H1 (cell line): ENCODE measurements around the gene GDPD3. TPM values are rescaled to one million over a fixed set of nuclear protein-coding genes. Genes with fewer than 3 reads are reported as not detected.

ENCODE experiments used
- CTCF ChIA-PET: fragments of 300-600 bp; sonication (Branson Sonifier 250); formaldehyde crosslinking; loops from one replicate; lab custom pipeline; 2021; ENCODE audit not compliant: partially characterized antibody; lab: Charles Lee
- POLR2A ChIA-PET: fragments of 300-600 bp; sonication (Branson Sonifier 250); formaldehyde crosslinking; loops from one replicate; lab custom pipeline; 2021; ENCODE audit warnings: inconsistent platforms; ENCODE audit not compliant: partially characterized antibody; lab: Charles Lee
- DNase-seq, 2 experiments: peaks; one replicate each; pipeline versions ENCODE4 v3.0.0 to v3.0.0-alpha.2; 2010 to 2022; ENCODE audit warnings: low spot score in 2 of 2, low read depth in 1 of 2, mixed read lengths in 1 of 2
- FAIRE-seq: peaks from 2 replicates; lab custom pipeline; 2011; peaks lifted over from hg19 to GRCh38; lab: Jason Lieb, UNC
- H2AFZ ChIP-seq: 2 replicates; pipeline ENCODE4 v1.8.1; 2012; ENCODE audit warnings: low read length, inconsistent platforms
- H2AK5ac ChIP-seq: 2 replicates; pipeline ENCODE4 v1.6.1; 2013; ENCODE audit warnings: low read depth, low read length
- H2BK120ac ChIP-seq: replicated peaks from 2 replicates; pipeline ENCODE3; 2013; ENCODE audit warnings: low read depth, low read length, inconsistent platforms
- H2BK12ac ChIP-seq: 2 replicates; pipeline ENCODE4 v1.6.1; 2013; ENCODE audit warnings: low read depth, low read length
- H2BK15ac ChIP-seq: 2 replicates; pipeline ENCODE4 v1.6.1; 2013; ENCODE audit warnings: low read length
- H2BK20ac ChIP-seq: 2 replicates; pipeline ENCODE4 v1.6.1; 2013; ENCODE audit warnings: low read length
- H2BK5ac ChIP-seq: 2 replicates; pipeline ENCODE4 v1.6.1; 2013; ENCODE audit warnings: low read depth, low read length
- H3K14ac ChIP-seq: 2 replicates; pipeline ENCODE4 v1.6.1; 2013; ENCODE audit warnings: inconsistent platforms; ENCODE audit not compliant: insufficient read length
- H3K18ac ChIP-seq: 2 replicates; pipeline ENCODE4 v1.6.1; 2013; ENCODE audit warnings: low read length; ENCODE audit errors: extremely low read depth
- H3K23ac ChIP-seq: 2 replicates; pipeline ENCODE4 v1.6.1; 2013; ENCODE audit warnings: inconsistent platforms; ENCODE audit not compliant: insufficient read length
- H3K23me2 ChIP-seq: 2 replicates; pipeline ENCODE4 v1.6.1; 2013; ENCODE audit warnings: low read depth, low read length
- H3K27ac ChIP-seq: 2 replicates; pipeline ENCODE4 v1.6.1; 2011; ENCODE audit warnings: low read depth, low read length, inconsistent platforms
- H3K27me3 ChIP-seq, 4 experiments: replicated peaks in 1 of 4; 1 replicate in 1 of 4; 2 replicates in 3 of 4; pipeline versions ENCODE4 v1.6.1 to v1.8.1; 2011 to 2013; ENCODE audit warnings: low read length in 3 of 4, mild to moderate bottlenecking in 3 of 4, inconsistent platforms in 2 of 4, mixed read lengths in 2 of 4, moderate library complexity in 1 of 4; ENCODE audit not compliant: control insufficient read depth in 3 of 4, insufficient read depth in 3 of 4; ENCODE audit errors: extremely low read depth in 1 of 4
- H3K36me3 ChIP-seq, 4 experiments: 2 replicates each; pipeline versions ENCODE4 v1.6.1 to v1.8.1; 2011 to 2013; ENCODE audit warnings: mild to moderate bottlenecking in 4 of 4, low read length in 3 of 4, moderate library complexity in 2 of 4, control low read depth in 1 of 4, inconsistent platforms in 1 of 4; ENCODE audit not compliant: insufficient read depth in 4 of 4, control insufficient read depth in 2 of 4
- H3K4ac ChIP-seq: replicated peaks from 2 replicates; pipeline ENCODE3; 2013; ENCODE audit warnings: low read length, low read depth, mixed read lengths, inconsistent platforms; ENCODE audit not compliant: insufficient read length
- H3K4me1 ChIP-seq, 4 experiments: replicated peaks in 1 of 4; 1 replicate in 1 of 4; 2 replicates in 3 of 4; pipeline versions ENCODE4 v1.6.1 to v1.8.1; 2011 to 2013; ENCODE audit warnings: low read length in 3 of 4, inconsistent platforms in 2 of 4, mixed read lengths in 1 of 4; ENCODE audit not compliant: insufficient read depth in 4 of 4, control insufficient read depth in 3 of 4
- H3K4me2 ChIP-seq, 2 experiments: 2 replicates each; pipeline versions ENCODE4 v1.6.1 to v1.8.1; 2011 to 2013; ENCODE audit warnings: low read depth in 2 of 2, low read length in 2 of 2, control low read depth in 1 of 2, inconsistent platforms in 1 of 2, mild to moderate bottlenecking in 1 of 2; ENCODE audit not compliant: insufficient read depth in 1 of 2
- H3K4me3 ChIP-seq, 4 experiments: fragments of 200-600, 300-600 bp in 1 of 4; sonication (generic), shearing (Covaris generic), sonication (Bioruptor Twin) in 1 of 4; 2 replicates each; pipeline versions ENCODE4 v1.5.1 to v1.8.1; 2011 to 2016; ENCODE audit warnings: low read length in 4 of 4, low read depth in 3 of 4, control low read depth in 2 of 4, inconsistent platforms in 2 of 4, mild to moderate bottlenecking in 2 of 4, mixed read lengths in 1 of 4, moderate library complexity in 1 of 4; ENCODE audit not compliant: insufficient read depth in 2 of 4; ENCODE audit errors: extremely low read depth in 1 of 4
- H3K56ac ChIP-seq: replicated peaks from 2 replicates; pipeline ENCODE3; 2013; ENCODE audit warnings: low read depth, mild to moderate bottlenecking, mixed read lengths, low read length, inconsistent platforms; ENCODE audit not compliant: insufficient read length
- H3K79me1 ChIP-seq: 2 replicates; pipeline ENCODE4 v1.6.1; 2013; ENCODE audit warnings: low read depth, low read length, control low read depth
- H3K79me2 ChIP-seq, 2 experiments: 2 replicates each; pipeline versions ENCODE4 v1.6.1 to v1.8.1; 2012 to 2013; ENCODE audit warnings: low read length in 2 of 2, mild to moderate bottlenecking in 2 of 2, inconsistent platforms in 1 of 2; ENCODE audit not compliant: insufficient read depth in 2 of 2, control insufficient read depth in 1 of 2
- H3K9ac ChIP-seq, 4 experiments: replicated peaks in 1 of 4; 1 replicate in 1 of 4; 2 replicates in 3 of 4; pipeline versions ENCODE4 v1.6.1 to v1.8.1; 2011 to 2013; ENCODE audit warnings: low read depth in 3 of 4, low read length in 3 of 4, control low read depth in 2 of 4, mild to moderate bottlenecking in 2 of 4, moderate library complexity in 2 of 4, inconsistent platforms in 1 of 4; ENCODE audit errors: extremely low read depth in 1 of 4
- H3K9me3 ChIP-seq, 2 experiments: 2 replicates each; pipeline versions ENCODE4 v1.6.1 to v1.8.1; 2012 to 2013; ENCODE audit warnings: mild to moderate bottlenecking in 2 of 2, moderate library complexity in 2 of 2, control low read depth in 1 of 2, inconsistent platforms in 1 of 2, low read depth in 1 of 2, low read length in 1 of 2, mixed read lengths in 1 of 2; ENCODE audit not compliant: insufficient read depth in 2 of 2
- H4K20me1 ChIP-seq, 2 experiments: replicated peaks in 1 of 2; 2 replicates each; pipeline versions ENCODE3 to v1.8.1; 2011 to 2013; ENCODE audit warnings: inconsistent platforms in 2 of 2, low read length in 2 of 2, mild to moderate bottlenecking in 1 of 2; ENCODE audit not compliant: insufficient read depth in 2 of 2, control insufficient read depth in 1 of 2
- H4K5ac ChIP-seq: 2 replicates; pipeline ENCODE4 v1.6.1; 2013; ENCODE audit warnings: low read length, low read depth, mixed read lengths, inconsistent platforms; ENCODE audit not compliant: insufficient read length
- H4K8ac ChIP-seq: 2 replicates; pipeline ENCODE4 v1.8.0; 2013; ENCODE audit warnings: mild to moderate bottlenecking, moderate library complexity, low read length, inconsistent platforms; ENCODE audit not compliant: insufficient read depth; ENCODE audit errors: extremely low read depth
- H4K91ac ChIP-seq: replicated peaks from 2 replicates; pipeline ENCODE3; 2013; ENCODE audit warnings: low read length, mixed read lengths, inconsistent platforms; ENCODE audit not compliant: insufficient read length
- ASH2L ChIP-seq: fragments of 200-600, 300-600 bp; sonication (generic); IDR thresholded peaks from one replicate; pipeline ENCODE4 v1.7.1; 2017; ENCODE audit warnings: low read length
- BRCA1 ChIP-seq: IDR thresholded peaks from 2 replicates; pipeline ENCODE4 v1.6.1; 2012; ENCODE audit warnings: low read depth, low read length, improper control_type of control experiment
- EP300 ChIP-seq, 2 experiments: IDR thresholded peaks; 1 replicate in 1 of 2; 2 replicates in 1 of 2; pipeline ENCODE4 v1.6.1; 2011 to 2012; ENCODE audit warnings: low read depth in 2 of 2, low read length in 2 of 2, mild to moderate bottlenecking in 2 of 2, borderline replicate concordance in 1 of 2, inconsistent platforms in 1 of 2, moderate library complexity in 1 of 2
- EZH2 ChIP-seq: fragments of 200-600 bp; sonication (generic); IDR thresholded peaks from 2 replicates; pipeline ENCODE4 v1.7.1; 2012; ENCODE audit warnings: low read depth, mild to moderate bottlenecking, moderate library complexity, low read length, inconsistent platforms; ENCODE audit not compliant: severe bottlenecking
- HDAC6 ChIP-seq: IDR thresholded peaks from one replicate; pipeline ENCODE4 v1.7.1; 2012; ENCODE audit warnings: low read depth, mild to moderate bottlenecking, inconsistent platforms, low read length, moderate library complexity
- JUN ChIP-seq: IDR thresholded peaks from 2 replicates; pipeline ENCODE4 v1.6.1; 2011; ENCODE audit warnings: low read depth, mild to moderate bottlenecking, improper control_type of control experiment, low read length
- KDM5A ChIP-seq: fragments of 200-600 bp; IDR thresholded peaks from 2 replicates; pipeline ENCODE4 v1.7.1; 2012; ENCODE audit warnings: mild to moderate bottlenecking, low read length, inconsistent platforms, mixed read lengths
- SAP30 ChIP-seq: fragments of 300-600 bp; sonication (generic); IDR thresholded peaks from 2 replicates; pipeline ENCODE4 v1.7.1; 2012; ENCODE audit warnings: low read length, moderate library complexity, mild to moderate bottlenecking, inconsistent platforms; ENCODE audit not compliant: insufficient read depth, insufficient replicate concordance
- WGBS, 2 experiments: shearing (Covaris generic) in 1 of 2; methylation state at CpG; one replicate each; pipeline versions ENCODE4 v1.1.6 to v1.1.7; 2013 to 2015; ENCODE audit warnings: low lambda C conversion rate in 2 of 2, mixed read lengths in 2 of 2, inconsistent platforms in 1 of 2, low coverage in 1 of 2, missing lambda C conversion rate in 1 of 2; ENCODE audit not compliant: insufficient replicate concordance in 2 of 2, insufficient coverage in 1 of 2, insufficient read length in 1 of 2; ENCODE audit errors: extremely low coverage in 1 of 2, missing lambda C conversion rate in 1 of 2; 5-methylcytosine and 5-hydroxymethylcytosine counted together
- polyA plus RNA-seq, 7 experiments: library from polyadenylated mRNA; depleted of rRNA in 3 of 7; stranded (reverse) in 5 of 7; unstranded in 2 of 7; fragments of >200 nt in 5 of 7; fragments of 200-250 nt in 2 of 7; gene quantifications; 1 replicate in 5 of 7; 2 replicates in 1 of 7; 4 replicates in 1 of 7; pipeline versions ENCODE4 v1.2.1 to v1.2.3, GENCODE V29; 2011 to 2013; ENCODE audit warnings: missing spikeins in 2 of 7, mixed read lengths in 2 of 7
- total RNA-seq: library from RNA; stranded (reverse); fragmentation: NEBNext Ultra II Directional; extraction: Animal tissue kit (Norgen Biotek cat#: 25700); gene quantifications from 2 replicates; pipeline ENCODE4 v1.2.1, GENCODE V29; 2021

Gene GDPD3
- total and polyA plus RNA-seq, 2 of the 8 experiments (the other 6 are each of a cell fraction or from before 2014, with no cell fraction given), result 0.20 TPM; not detected in 1

DNA sequence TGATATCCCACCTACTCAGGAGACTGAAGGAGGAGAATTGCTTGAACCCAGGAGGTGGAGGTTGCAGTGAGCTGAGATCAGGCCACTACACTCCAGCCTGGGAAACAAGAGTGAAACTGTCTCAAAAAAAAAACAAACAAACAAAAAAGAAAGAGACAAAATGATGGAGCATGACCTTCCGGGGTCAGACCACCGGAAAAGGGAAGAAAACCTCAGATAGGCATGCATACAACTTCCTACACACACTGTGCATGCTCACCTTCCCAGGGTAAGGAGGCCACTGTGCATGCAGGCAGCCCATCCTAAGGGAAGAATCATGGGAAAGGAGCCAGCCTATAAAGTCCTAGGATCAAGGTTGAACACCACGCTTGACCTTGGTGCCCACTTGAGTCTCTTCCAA is 19.3 kb upstream of the GDPD3 start:
- FAIRE-seq, result no peak
- no peak overlapping the region for H3K18ac ChIP-seq
- no peak for TF ChIP-seq EZH2
- no peak for TF ChIP-seq ASH2L
- no peak for TF ChIP-seq HDAC6
- no peak for TF ChIP-seq SAP30
- no peak for TF ChIP-seq EP300 (IDR thresholded peaks at IDR 0.05; ENCODE audit: borderline replicate concordance in 1 of 2, low read depth in 2 of 2, low read length in 2 of 2)
- no peak for TF ChIP-seq JUN
- no peak for TF ChIP-seq BRCA1
- no peak for TF ChIP-seq KDM5A
- H2BK20ac ChIP-seq, result no peak overlapping the region
- no peak overlapping the region for H3K9ac ChIP-seq
- no peak overlapping the region for H2BK120ac ChIP-seq
- no peaks in the 10 kb centered on the region for H4K20me1 ChIP-seq
- no peaks in the 10 kb centered on the region for H3K79me2 ChIP-seq
- H3K23me2 ChIP-seq, result no peaks in the 10 kb centered on the region
- H3K27me3 ChIP-seq, result no peaks in the 10 kb centered on the region; a peak in 2 of 7 replicates
- no peak for DNase-seq
- H3K27ac ChIP-seq, result no peak overlapping the region
- ChIA-PET CTCF (no interaction called here), POLR2A (interaction anchor here (0.7 kb wide), 1 partner anchor 10 kb away, joined by 3 read pairs; no protein-coding TSS in a partner anchor)
- no peaks in the 10 kb centered on the region for H3K9me3 ChIP-seq
- no peak overlapping the region for H4K5ac ChIP-seq
- H3K36me3 ChIP-seq, result no peaks in the 10 kb centered on the region
- H3K56ac ChIP-seq, result no peak overlapping the region
- no peaks in the 10 kb centered on the region for H3K4me1 ChIP-seq
- H3K4me2 ChIP-seq, result no peak overlapping the region
- no peak overlapping the region for H4K8ac ChIP-seq
- H3K4me3 ChIP-seq, result no peak overlapping the region
- H2BK12ac ChIP-seq, result no peak overlapping the region
- H4K91ac ChIP-seq, result no peak overlapping the region
- H3K14ac ChIP-seq, result no peak overlapping the region
- H2BK15ac ChIP-seq, result no peak overlapping the region
- H3K23ac ChIP-seq, result no peak overlapping the region
- WGBS, 2 experiments, result 84% methylated on average over 3 of the region's 3 CpGs; no CpG with 5 or more reads in 1 of the 2 experiments
- H2AFZ ChIP-seq, result no peak overlapping the region
- H3K79me1 ChIP-seq, result no peaks in the 10 kb centered on the region
- no peak overlapping the region for H2AK5ac ChIP-seq
- H2BK5ac ChIP-seq, result no peak overlapping the region
- no peak overlapping the region for H3K4ac ChIP-seq
